ENCODE data around the gene EXOC3. TPM values are rescaled to one million over a fixed set of nuclear protein-coding genes. Genes with fewer than 3 reads are reported as not detected.

Gene EXOC3
- total RNA-seq, 1 donor from 2014 or later, result 19.2 TPM

GRCh38 chr5:403995-404394 lies 39.0 kb upstream of the EXOC3 start:
- Mint-ChIP-seq H3K36me3 (no peaks in the 10 kb centered on the region), H3K9me3 (peaks cover 3% of the 10 kb centered on the region), H3K27me3 (ENCODE audit: insufficient read depth, low read depth) (peaks cover 5% of the 10 kb centered on the region), H3K4me1 (peaks cover 23% of the 10 kb centered on the region), H3K27ac (no peak overlapping the region), H3K4me3 (no peak overlapping the region)
- Histone ChIP-seq H3K27me3 (peaks cover 21% of the 10 kb centered on the region), H3K9me3 (ENCODE audit: low read depth) (no peaks in the 10 kb centered on the region), H3K36me3 (no peaks in the 10 kb centered on the region), H2AFZ (replicated peaks) (no peak overlapping the region), H3K27ac (no peak overlapping the region), H3K4me2 (no peak overlapping the region), H3F3A (ENCODE audit: low read depth) (no peaks in the 10 kb centered on the region), H4K20me1 (ENCODE audit: low read depth) (no peaks in the 10 kb centered on the region), H3K9ac (no peak overlapping the region), H3K4me1 (peaks cover 10% of the 10 kb centered on the region), H3K4me3 (no peak overlapping the region), H3K79me2 (ENCODE audit: low read depth) (no peaks in the 10 kb centered on the region)
- TF ChIP-seq CTCF (IDR thresholded peaks at IDR 0.05) (no peak), EZH2phosphoT487 (IDR thresholded peaks at IDR 0.05) (no peak), EZH2 (IDR thresholded peaks at IDR 0.05) (no peak)
- no peak for DNase-seq (ENCODE audit: low spot score)

- H3K4me2 ChIP-seq, result no peak overlapping the region
- no peaks in the 10 kb centered on the region for H3K36me3 ChIP-seq
- Mint-ChIP-seq H3K4me1 (peaks cover 23% of the 10 kb centered on the region), H3K36me3 (no peaks in the 10 kb centered on the region), H3K9me3 (peaks cover 3% of the 10 kb centered on the region), H3K27ac (no peak overlapping the region), H3K4me3 (no peak overlapping the region), H3K27me3 (ENCODE audit: insufficient read depth, low read depth) (peaks cover 5% of the 10 kb centered on the region)
- peaks cover 14% of the 10 kb centered on the region for H3K27me3 ChIP-seq
- TF ChIP-seq EZH2phosphoT487 (IDR thresholded peaks at IDR 0.05), result no peak
- no peak for TF ChIP-seq CTCF (IDR thresholded peaks at IDR 0.05)
- no peak for TF ChIP-seq EZH2 (IDR thresholded peaks at IDR 0.05)
- no peaks in the 10 kb centered on the region for H3K79me2 ChIP-seq (ENCODE audit: low read depth)
- no peak overlapping the region for H3K27ac ChIP-seq
- H2AFZ ChIP-seq (replicated peaks), result no peak overlapping the region
- no peak for DNase-seq (ENCODE audit: low spot score)
- H4K20me1 ChIP-seq (ENCODE audit: low read depth), result no peaks in the 10 kb centered on the region
- H3K4me3 ChIP-seq, result no peak overlapping the region
- H3F3A ChIP-seq (ENCODE audit: low read depth), result no peaks in the 10 kb centered on the region
- H3K9me3 ChIP-seq (ENCODE audit: low read depth), result no peaks in the 10 kb centered on the region
- no peak overlapping the region for H3K9ac ChIP-seq
- peaks cover 5% of the 10 kb centered on the region for H3K4me1 ChIP-seq
Observed at GRCh38 chr5:404666-405241, 38.2 kb upstream of the EXOC3 start.

- no peak overlapping the region for H3K9ac ChIP-seq
- no peaks in the 10 kb centered on the region for H3F3A ChIP-seq (ENCODE audit: low read depth)
- H3K4me3 ChIP-seq, result no peak overlapping the region
- Mint-ChIP-seq H3K36me3 (no peaks in the 10 kb centered on the region), H3K4me1 (peaks cover 19% of the 10 kb centered on the region), H3K4me3 (no peak overlapping the region), H3K27ac (no peak overlapping the region), H3K27me3 (ENCODE audit: insufficient read depth, low read depth) (peaks cover 5% of the 10 kb centered on the region), H3K9me3 (peaks cover 3% of the 10 kb centered on the region)
- H3K4me1 ChIP-seq, result no peaks in the 10 kb centered on the region
- TF ChIP-seq EZH2 (IDR thresholded peaks at IDR 0.05) (no peak), EZH2phosphoT487 (IDR thresholded peaks at IDR 0.05) (no peak), CTCF (IDR thresholded peaks at IDR 0.05) (no peak)
- H3K27ac ChIP-seq, result no peak overlapping the region
- H4K20me1 ChIP-seq (ENCODE audit: low read depth), result no peaks in the 10 kb centered on the region
- H3K79me2 ChIP-seq (ENCODE audit: low read depth), result no peaks in the 10 kb centered on the region
- peaks cover 9% of the 10 kb centered on the region for H3K27me3 ChIP-seq
- no peak for DNase-seq (ENCODE audit: low spot score)
- no peaks in the 10 kb centered on the region for H3K9me3 ChIP-seq (ENCODE audit: low read depth)
- no peaks in the 10 kb centered on the region for H3K36me3 ChIP-seq
- no peak overlapping the region for H3K4me2 ChIP-seq
- no peak overlapping the region for H2AFZ ChIP-seq (replicated peaks)
Observed at GRCh38 chr5:405421-405820, 37.6 kb upstream of the EXOC3 start.

Measured in neural progenitor cell (in vitro differentiated cells).